Gastrocnemius medialis (tissue), 4 donors: Measurements from ENCODE around the gene TPX2. TPM values are rescaled to one million over a fixed set of nuclear protein-coding genes. Genes with fewer than 3 reads are reported as not detected.

ENCODE experiments used
- ATAC-seq, 2 donors: fragments of 150-250 bp; one replicate each; pipeline ENCODE4 v1.9.1; 2016
- DNase-seq, 2 donors: peaks; one replicate each; pipeline ENCODE4 v3.0.0-alpha.2; 2019
- H3K27ac ChIP-seq, 4 donors: fragments of 200-600 bp; sonication (generic); 1 replicate in 1 of 4; 2 replicates in 3 of 4; pipeline ENCODE4 v1.5.1; 2016 to 2018; ENCODE audit warnings: mild to moderate bottlenecking in 2 of 4, moderate library complexity in 1 of 4
- H3K27me3 ChIP-seq, 3 donors: fragments of 200-600 bp; sonication (generic) in 2 of 3; 1 replicate in 1 of 3; 2 replicates in 2 of 3; pipeline versions ENCODE4 v1.5.1 to v1.6.0; 2016 to 2019; ENCODE audit warnings: mild to moderate bottlenecking in 1 of 3, moderate library complexity in 1 of 3
- H3K36me3 ChIP-seq, 2 donors: fragments of 200-600 bp; sonication (generic) in 1 of 2; one replicate each; pipeline ENCODE4 v1.5.1; 2017 to 2018
- H3K4me1 ChIP-seq, 2 donors: fragments of 200-600 bp; sonication (generic) in 1 of 2; one replicate each; pipeline ENCODE4 v1.5.1; 2016 to 2017; ENCODE audit warnings: mild to moderate bottlenecking in 2 of 2
- H3K4me3 ChIP-seq, 4 donors: fragments of 200-600 bp; sonication (generic) in 3 of 4; 1 replicate in 1 of 4; 2 replicates in 3 of 4; pipeline ENCODE4 v1.5.1; 2016 to 2019; ENCODE audit warnings: mild to moderate bottlenecking in 2 of 4
- H3K9me3 ChIP-seq, 3 donors: fragments of 200-600 bp; sonication (generic) in 2 of 3; 1 replicate in 1 of 3; 2 replicates in 2 of 3; pipeline ENCODE4 v1.5.1; 2016 to 2019
- POLR2A ChIP-seq, 2 donors: fragments of 450-650 bp; IDR thresholded peaks; one replicate each; pipeline ENCODE4 v1.6.1; 2017; ENCODE audit warnings: antibody characterized with exemption in 2 of 2, mild to moderate bottlenecking in 2 of 2, moderate library complexity in 2 of 2
- in situ Hi-C, 4 donors: fragments of 200-750 bp; cut with MboI; loops; one replicate each; pipeline versions ENCODE4 v1.15.0 to v1.8.0; 2017; ENCODE audit warnings: low sequenced_read_pairs in 4 of 4
- intact Hi-C: fragments of 100-400 bp; cut with DNase I; formaldehyde crosslinking; loops from one replicate; pipeline ENCODE4 v1.15.1; 2023; ENCODE audit warnings: low total_unique reads
- total RNA-seq, 4 donors: library from RNA; depleted of rRNA; stranded (reverse); fragments of >200 nt; gene quantifications; one replicate each; pipeline versions ENCODE4 v1.1.0 to v1.2.3, GENCODE V29; 2016
- TF ChIP-seq, protein P1 (sequence below), 5 experiments: fragments of 450-650 bp in 3 of 5; fragments of 200-600 bp in 2 of 5; sonication (generic) in 2 of 5; IDR thresholded peaks in 4 of 5; conservative IDR thresholded peaks in 1 of 5; 1 replicate in 4 of 5; 2 replicates in 1 of 5; pipeline ENCODE4 v1.5.1; 2016 to 2019; ENCODE audit warnings: antibody characterized with exemption in 5 of 5, mild to moderate bottlenecking in 3 of 5, moderate library complexity in 3 of 5

TPX2 gene
- total RNA-seq, 4 donors from 2014 or later, result 0.46 to 1.9 (median 1.0) TPM

DNA sequence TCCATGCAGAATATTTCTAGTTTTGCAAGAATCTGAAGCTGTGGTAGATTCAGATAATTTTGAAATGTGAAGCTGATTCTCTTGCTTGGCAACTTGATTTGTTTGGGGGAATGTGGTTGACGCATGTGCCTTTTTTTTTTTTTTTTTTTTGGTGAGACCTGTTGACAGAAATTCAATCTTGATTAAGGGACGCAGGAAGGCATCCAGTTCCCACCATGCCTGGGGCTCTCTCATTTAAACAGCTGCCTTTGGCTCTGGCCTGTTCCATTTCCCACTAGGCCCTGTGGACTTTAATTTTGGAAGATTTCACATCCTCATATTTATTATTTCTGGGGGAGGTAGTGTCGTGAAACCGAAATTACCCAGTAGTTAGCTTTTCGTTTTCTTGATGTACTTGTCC is 8.6 kb downstream of the TPX2 start:
- in situ Hi-C loops, result loop anchor here in 2 of 4 donors (10.0 to 25.0 kb wide), 3 partner anchors 67 to 185 kb away; partner anchors contain the start of genes FOXS1 (in 1 of the 2) and MYLK2 (in 1 of the 2)
- Histone ChIP-seq H3K4me3 (peak overlapping the region in 1 of 4 donors; percentile 11), H3K36me3 (no peaks in the 10 kb centered on the region), H3K27me3 (no peaks in the 10 kb centered on the region), H3K4me1 (peaks cover 32 to 46% of the 10 kb centered on the region in 2 donors), H3K9me3 (no peaks in the 10 kb centered on the region), H3K27ac (peak overlapping the region; percentile 79 to 88 (median 83))
- DNase-seq, result peak; percentile 39 to 76
- TF ChIP-seq, protein P1, sequence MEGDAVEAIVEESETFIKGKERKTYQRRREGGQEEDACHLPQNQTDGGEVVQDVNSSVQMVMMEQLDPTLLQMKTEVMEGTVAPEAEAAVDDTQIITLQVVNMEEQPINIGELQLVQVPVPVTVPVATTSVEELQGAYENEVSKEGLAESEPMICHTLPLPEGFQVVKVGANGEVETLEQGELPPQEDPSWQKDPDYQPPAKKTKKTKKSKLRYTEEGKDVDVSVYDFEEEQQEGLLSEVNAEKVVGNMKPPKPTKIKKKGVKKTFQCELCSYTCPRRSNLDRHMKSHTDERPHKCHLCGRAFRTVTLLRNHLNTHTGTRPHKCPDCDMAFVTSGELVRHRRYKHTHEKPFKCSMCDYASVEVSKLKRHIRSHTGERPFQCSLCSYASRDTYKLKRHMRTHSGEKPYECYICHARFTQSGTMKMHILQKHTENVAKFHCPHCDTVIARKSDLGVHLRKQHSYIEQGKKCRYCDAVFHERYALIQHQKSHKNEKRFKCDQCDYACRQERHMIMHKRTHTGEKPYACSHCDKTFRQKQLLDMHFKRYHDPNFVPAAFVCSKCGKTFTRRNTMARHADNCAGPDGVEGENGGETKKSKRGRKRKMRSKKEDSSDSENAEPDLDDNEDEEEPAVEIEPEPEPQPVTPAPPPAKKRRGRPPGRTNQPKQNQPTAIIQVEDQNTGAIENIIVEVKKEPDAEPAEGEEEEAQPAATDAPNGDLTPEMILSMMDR (IDR thresholded peaks at IDR 0.05 in 4 of 5, conservative IDR thresholded peaks at IDR 0.05 in 1 of 5), result no peak
- TF ChIP-seq POLR2A (IDR thresholded peaks at IDR 0.05), result no peak
- intact Hi-C loops, result loop anchor here (2.0 to 5.0 kb wide), 2 partner anchors 40 to 61 kb away; no protein-coding TSS in a partner anchor
- peak; percentile 67 to 83 for ATAC-seq

DNA sequence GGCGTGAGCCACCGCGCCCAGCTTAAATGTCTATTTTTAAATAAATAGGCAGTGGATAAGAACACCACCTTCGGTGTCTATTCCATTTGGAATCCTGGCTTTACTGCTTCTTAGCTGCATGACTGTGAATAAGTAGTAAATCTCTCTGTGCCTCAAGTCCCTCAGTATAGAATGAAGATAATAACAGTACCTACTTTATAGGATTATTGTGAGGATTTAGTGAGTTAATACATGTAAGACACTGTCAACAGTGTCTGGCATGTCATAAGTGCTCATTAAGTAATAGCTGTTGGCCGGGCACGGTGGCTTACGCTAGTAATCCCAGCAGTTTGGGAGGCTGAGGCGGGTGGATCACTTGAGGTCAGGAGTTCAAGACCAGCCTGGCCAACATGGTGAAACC is 10.1 kb downstream of the TPX2 start:
- Histone ChIP-seq H3K4me1 (peaks cover 32 to 46% of the 10 kb centered on the region in 2 donors), H3K27ac (peak overlapping the region; percentile 79 to 88 (median 83)), H3K36me3 (no peaks in the 10 kb centered on the region), H3K27me3 (no peaks in the 10 kb centered on the region), H3K4me3 (no peak overlapping the region), H3K9me3 (no peaks in the 10 kb centered on the region)
- intact Hi-C loops (loop anchor here (2.0 to 5.0 kb wide), 2 partner anchors 38 to 60 kb away; no protein-coding TSS in a partner anchor), in situ Hi-C loops (loop anchor here in 2 of 4 donors (10.0 to 25.0 kb wide), 3 partner anchors 66 to 187 kb away; partner anchors contain the start of genes FOXS1 (in 1 of the 2) and MYLK2 (in 1 of the 2))
- ATAC-seq (peak in 1 of 2 donors; percentile 18), DNase-seq (no peak)
- no peak for TF ChIP-seq POLR2A (IDR thresholded peaks at IDR 0.05)
- TF ChIP-seq, protein P1 (IDR thresholded peaks at IDR 0.05 in 4 of 5, conservative IDR thresholded peaks at IDR 0.05 in 1 of 5), result no peak

DNA sequence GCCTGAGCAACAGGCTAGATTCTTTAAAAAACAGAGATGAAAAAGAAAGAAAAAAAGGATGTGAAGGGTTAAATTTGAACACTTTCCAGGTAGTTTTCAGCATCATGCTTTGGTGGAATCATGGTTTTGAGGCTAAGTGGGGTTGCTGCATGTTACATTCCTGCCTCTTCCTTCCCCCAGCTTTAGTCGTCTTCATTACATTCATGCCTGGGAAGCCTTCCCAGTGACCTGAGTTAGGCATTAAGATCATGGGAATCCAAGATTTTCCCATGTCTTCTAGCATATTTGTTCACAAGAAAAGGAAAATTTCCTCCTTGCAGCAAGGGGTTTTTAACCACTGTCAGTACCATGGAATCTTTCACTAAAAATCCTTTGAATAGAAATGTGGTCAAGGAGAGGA is 12.0 kb downstream of the TPX2 start:
- intact Hi-C loops, result no loop called here
- no peak for DNase-seq
- peak overlapping the region in 3 of 4 donors; percentile 36 to 60 (median 43) for H3K27ac ChIP-seq

DNA sequence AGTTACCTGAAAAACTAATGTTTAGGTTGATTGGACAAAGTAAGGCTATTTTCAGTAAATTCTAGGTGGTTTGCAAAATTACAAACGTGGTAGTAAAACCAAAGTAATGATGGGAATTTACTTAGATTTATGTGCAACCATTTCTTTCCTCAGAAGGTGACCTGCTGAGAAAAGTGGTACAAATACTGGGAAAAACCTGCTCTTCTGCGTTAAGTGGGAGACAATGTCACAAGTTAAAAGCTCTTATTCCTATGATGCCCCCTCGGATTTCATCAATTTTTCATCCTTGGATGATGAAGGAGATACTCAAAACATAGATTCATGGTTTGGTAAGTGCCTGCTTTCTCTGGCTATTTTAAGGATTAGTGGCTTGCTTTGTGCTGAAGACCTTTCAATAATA is 18.2 kb downstream of the TPX2 start:
- Histone ChIP-seq H3K27ac (no peak overlapping the region), H3K27me3 (no peaks in the 10 kb centered on the region), H3K9me3 (no peaks in the 10 kb centered on the region), H3K4me3 (no peak overlapping the region), H3K36me3 (no peaks in the 10 kb centered on the region), H3K4me1 (no peaks in the 10 kb centered on the region)
- intact Hi-C loops (no loop called here), in situ Hi-C loops (no loop called here)
- TF ChIP-seq, protein P1 (IDR thresholded peaks at IDR 0.05 in 4 of 5, conservative IDR thresholded peaks at IDR 0.05 in 1 of 5), result no peak
- no peak for TF ChIP-seq POLR2A (IDR thresholded peaks at IDR 0.05)
- DNase-seq (no peak), ATAC-seq (no peak)

More for the DNA sequence above, 12.0 kb downstream of the TPX2 start:
- TF ChIP-seq, protein P1 (IDR thresholded peaks at IDR 0.05 in 4 of 5, conservative IDR thresholded peaks at IDR 0.05 in 1 of 5), result no peak
- TF ChIP-seq POLR2A (IDR thresholded peaks at IDR 0.05), result no peak
- peaks cover 26 to 36% of the 10 kb centered on the region in 2 donors for H3K4me1 ChIP-seq
- H3K4me3 ChIP-seq, result no peak overlapping the region
- in situ Hi-C loops, result no loop called here
- H3K9me3 ChIP-seq, result no peaks in the 10 kb centered on the region
- H3K36me3 ChIP-seq, result no peaks in the 10 kb centered on the region
- ATAC-seq, result no peak
- H3K27me3 ChIP-seq, result no peaks in the 10 kb centered on the region
